C4-2B (cell line): ENCODE measurements around the gene GPR141.

Experiments
- CTCF ChIP-seq: fragments of 450-650 bp; conservative IDR thresholded peaks from 2 replicates; pipeline ENCODE4 v1.5.1; 2017; ENCODE audit warnings: mild to moderate bottlenecking
- ZFX ChIP-seq: fragments of 450-650 bp; IDR thresholded peaks from 2 replicates; pipeline ENCODE4 v1.6.1; 2017

DNA sequence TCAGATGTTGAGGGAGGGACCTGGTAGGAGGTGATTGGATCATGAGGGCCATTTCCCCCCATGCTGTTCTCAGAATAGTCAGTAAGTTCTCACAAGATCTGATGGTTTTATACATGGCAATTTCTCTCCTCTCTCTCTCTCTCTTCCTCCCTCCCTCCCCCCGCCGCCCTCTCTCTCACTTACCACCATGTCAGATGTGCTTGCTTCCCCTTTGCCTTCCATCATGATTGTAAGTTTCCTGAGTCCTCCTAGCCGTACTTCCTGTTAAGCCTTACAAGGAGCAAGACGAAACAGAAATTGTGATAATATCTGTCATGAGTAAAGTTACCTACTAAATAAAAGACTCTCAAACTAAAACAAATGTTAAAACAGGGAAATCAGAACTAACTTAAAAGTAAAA lies 19.9 kb upstream of the GPR141 start:
- TF ChIP-seq CTCF (no peak), ZFX (no peak)
